Caco-2 (cell line): Measurements from ENCODE around the gene FAM229A. TPM values are rescaled to one million over a fixed set of nuclear protein-coding genes. Genes with fewer than 3 reads are reported as not detected.

Source experiments
- BruUV-seq: library from RNA; stranded (reverse); fragments of 400-500 nt; replicated peaks from 2 replicates; lab custom pipeline; 2021; lab: Mats Ljungman, UMichigan
- CTCF ChIA-PET: fragments of 300-600 bp; sonication (Branson Sonifier 250); formaldehyde crosslinking; loops from one replicate; lab custom pipeline; 2022; ENCODE audit warnings: antibody characterized with exemption; lab: Charles Lee
- POLR2A ChIA-PET: fragments of 300-600 bp; sonication (Branson Sonifier 250); formaldehyde crosslinking; loops from one replicate; lab custom pipeline; 2022; ENCODE audit warnings: antibody characterized with exemption; lab: Charles Lee
- DNase-seq, 2 experiments: peaks; one replicate each; pipeline versions ENCODE4 v3.0.0 to v3.0.0-alpha.2; 2020 to 2022
- H3K27me3 ChIP-seq: replicated peaks from 2 replicates; pipeline ENCODE4 v1.6.0; 2011; ENCODE audit warnings: low read length; ENCODE audit not compliant: control insufficient read depth, insufficient read depth
- H3K36me3 ChIP-seq: 2 replicates; pipeline ENCODE4 v1.5.1; 2011; ENCODE audit warnings: low read length; ENCODE audit not compliant: control insufficient read depth, insufficient read depth
- H3K4me1 ChIP-seq: fragments of 250-450 bp; sonication (Bioruptor Pico); 2 replicates; pipeline ENCODE4 v1.5.1; 2020; ENCODE audit warnings: mild to moderate bottlenecking
- H3K4me3 ChIP-seq: 2 replicates; pipeline ENCODE4 v1.5.1; 2011; ENCODE audit warnings: low read depth, mild to moderate bottlenecking, control low read depth, low read length
- H3K9me3 ChIP-seq: fragments of 250-450 bp; sonication (Bioruptor Pico); 2 replicates; pipeline ENCODE4 v1.5.1; 2020; ENCODE audit warnings: mild to moderate bottlenecking, moderate library complexity
- H3K27ac Mint-ChIP-seq: one replicate; pipeline ENCODE4 v1.8.0; 2022; ENCODE audit warnings: mixed read lengths; ENCODE audit not compliant: unreplicated experiment
- H3K27me3 Mint-ChIP-seq: one replicate; pipeline ENCODE4 v1.8.0; 2022; ENCODE audit warnings: mixed read lengths; ENCODE audit not compliant: insufficient read depth, unreplicated experiment
- H3K36me3 Mint-ChIP-seq: one replicate; pipeline ENCODE4 v1.8.0; 2022; ENCODE audit warnings: mild to moderate bottlenecking, mixed read lengths; ENCODE audit not compliant: insufficient read depth, unreplicated experiment
- H3K4me1 Mint-ChIP-seq: one replicate; pipeline ENCODE4 v1.8.0; 2022; ENCODE audit warnings: low read depth, mixed read lengths; ENCODE audit not compliant: unreplicated experiment
- H3K4me3 Mint-ChIP-seq: one replicate; pipeline ENCODE4 v1.8.0; 2022; ENCODE audit warnings: mild to moderate bottlenecking, moderate library complexity, mixed read lengths; ENCODE audit not compliant: unreplicated experiment
- H3K9me3 Mint-ChIP-seq: one replicate; pipeline ENCODE4 v1.8.0; 2022; ENCODE audit warnings: mixed read lengths; ENCODE audit not compliant: unreplicated experiment
- intact Hi-C: fragments of 100-400 bp; cut with micrococcal nuclease; formaldehyde crosslinking; loops from one replicate; pipeline ENCODE4 v1.10.0; 2022; ENCODE audit not compliant: unreplicated experiment
- total RNA-seq: library from RNA; stranded (reverse); gene quantifications from 2 replicates; pipeline ENCODE4 v1.2.3, GENCODE V29; 2022
- TF ChIP-seq, protein P1 (sequence below), 2 experiments: fragments of 200-600 bp in 1 of 2; IDR thresholded peaks; 1 replicate in 1 of 2; 2 replicates in 1 of 2; pipeline versions ENCODE4 v1.5.1 to v1.8.0; 2011 to 2022; ENCODE audit warnings: antibody characterized with exemption in 1 of 2, control low read depth in 1 of 2, inconsistent platforms in 1 of 2, low read depth in 1 of 2, low read length in 1 of 2, mild to moderate bottlenecking in 1 of 2, moderate library complexity in 1 of 2; ENCODE audit not compliant: insufficient read depth in 1 of 2, severe bottlenecking in 1 of 2, unreplicated experiment in 1 of 2

Gene FAM229A
- total RNA-seq, 1 experiment from 2014 or later = 2.6 TPM

DNA sequence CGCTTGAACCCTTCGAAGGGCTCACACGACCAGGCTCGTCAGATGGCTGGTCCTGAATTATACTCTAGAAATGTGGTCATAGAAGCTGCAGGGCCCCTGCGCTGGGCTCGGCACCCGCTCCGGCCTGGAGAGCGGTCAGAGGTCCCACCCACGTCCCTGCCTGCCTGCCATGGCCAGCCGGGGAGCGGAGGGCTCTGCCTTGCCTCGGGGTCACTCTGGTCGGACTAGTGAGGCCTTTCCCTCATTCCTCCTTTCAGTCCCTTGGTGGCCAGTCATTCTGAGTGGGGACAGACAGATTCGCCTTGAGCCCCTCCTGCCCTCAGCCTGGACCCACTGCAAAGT is 25.7 kb downstream of the FAM229A start:
- H3K27me3 Mint-ChIP-seq = no peaks in the 10 kb centered on the region
- H3K4me1 Mint-ChIP-seq = peaks cover 21% of the 10 kb centered on the region
- intact Hi-C loops = no loop called here
- H3K4me3 Mint-ChIP-seq = peak overlapping the region; percentile 83
- H3K9me3 ChIP-seq = no peaks in the 10 kb centered on the region
- H3K27ac Mint-ChIP-seq = no peak overlapping the region
- peaks cover 22% of the 10 kb centered on the region for H3K4me1 ChIP-seq
- POLR2A ChIA-PET = interaction anchor here (0.5 to 1.7 kb wide), 10 partner anchors 8 to 314 kb away, joined by 3 to 17 read pairs (median 6); partner anchors contain the start of genes BSDC1, HDAC1 and RBBP4
- peak overlapping the region; percentile 79 for H3K4me3 ChIP-seq
- no peaks in the 10 kb centered on the region for H3K9me3 Mint-ChIP-seq
- H3K27me3 ChIP-seq = no peaks in the 10 kb centered on the region
- H3K36me3 Mint-ChIP-seq = peaks cover 51% of the 10 kb centered on the region
- CTCF ChIA-PET = interaction anchor here (0.5 to 0.8 kb wide), 2 partner anchors 15 to 108 kb away, joined by 3 to 9 read pairs; no protein-coding TSS in a partner anchor
- no TSS peak for BruUV-seq
- DNase-seq = no peak
- TF ChIP-seq, protein P1, sequence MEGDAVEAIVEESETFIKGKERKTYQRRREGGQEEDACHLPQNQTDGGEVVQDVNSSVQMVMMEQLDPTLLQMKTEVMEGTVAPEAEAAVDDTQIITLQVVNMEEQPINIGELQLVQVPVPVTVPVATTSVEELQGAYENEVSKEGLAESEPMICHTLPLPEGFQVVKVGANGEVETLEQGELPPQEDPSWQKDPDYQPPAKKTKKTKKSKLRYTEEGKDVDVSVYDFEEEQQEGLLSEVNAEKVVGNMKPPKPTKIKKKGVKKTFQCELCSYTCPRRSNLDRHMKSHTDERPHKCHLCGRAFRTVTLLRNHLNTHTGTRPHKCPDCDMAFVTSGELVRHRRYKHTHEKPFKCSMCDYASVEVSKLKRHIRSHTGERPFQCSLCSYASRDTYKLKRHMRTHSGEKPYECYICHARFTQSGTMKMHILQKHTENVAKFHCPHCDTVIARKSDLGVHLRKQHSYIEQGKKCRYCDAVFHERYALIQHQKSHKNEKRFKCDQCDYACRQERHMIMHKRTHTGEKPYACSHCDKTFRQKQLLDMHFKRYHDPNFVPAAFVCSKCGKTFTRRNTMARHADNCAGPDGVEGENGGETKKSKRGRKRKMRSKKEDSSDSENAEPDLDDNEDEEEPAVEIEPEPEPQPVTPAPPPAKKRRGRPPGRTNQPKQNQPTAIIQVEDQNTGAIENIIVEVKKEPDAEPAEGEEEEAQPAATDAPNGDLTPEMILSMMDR (IDR thresholded peaks at IDR 0.05; ENCODE audit: insufficient read depth in 1 of 2, low read depth in 1 of 2, low read length in 1 of 2, severe bottlenecking in 1 of 2, unreplicated experiment in 1 of 2) = no peak
- 0 out of 2 replicates have a peak, but pooled peaks cover 2% of the 10 kb centered on the region for H3K36me3 ChIP-seq

DNA sequence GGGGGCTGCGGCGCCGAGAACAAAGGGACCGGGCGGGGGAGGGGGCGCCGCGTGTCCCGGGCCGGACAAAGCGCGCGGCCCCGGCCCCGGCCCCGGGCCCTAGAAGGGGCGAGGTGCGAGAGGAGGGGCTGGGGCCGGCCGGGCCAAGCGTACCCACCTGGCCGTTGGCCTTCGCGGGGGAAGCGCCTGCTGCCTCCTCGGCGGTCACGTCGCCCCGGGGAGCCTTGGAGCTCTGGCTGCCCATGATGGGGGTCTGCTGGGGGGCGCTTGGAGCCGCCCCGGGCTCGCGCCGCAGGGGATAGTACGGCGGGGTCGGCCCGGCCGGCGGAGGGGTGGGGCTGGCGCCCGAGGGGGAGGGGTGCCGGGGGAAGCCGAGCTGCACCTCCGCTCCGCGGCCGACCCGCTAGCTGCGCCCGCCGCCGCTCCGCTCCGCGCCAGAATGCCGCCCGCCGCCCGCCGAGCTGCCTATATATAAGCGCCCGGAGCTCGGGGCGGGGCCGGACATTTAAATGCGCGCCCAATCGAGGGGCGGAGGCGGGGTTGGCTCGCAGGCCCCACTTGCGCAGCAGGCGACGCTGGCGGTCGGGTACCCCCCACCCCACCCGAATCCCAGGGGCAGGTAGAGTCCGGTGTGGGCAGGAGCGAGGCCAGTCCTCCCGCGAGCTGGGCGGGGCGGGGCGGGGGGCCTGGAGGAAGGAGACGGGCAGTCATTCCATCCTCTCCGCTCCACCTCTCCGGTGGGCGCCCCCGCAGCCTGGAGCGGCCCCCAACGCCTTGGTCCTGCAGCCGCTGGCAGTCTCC is 26.3 kb downstream of the FAM229A start, which contains the start of gene MARCKSL1:
Gene MARCKSL1, minus strand, starts transcription at position 444 of the 801 bp plus-strand sequence. Its CDS starts 200 bp downstream, at position 244.
- H3K4me1 ChIP-seq = peaks cover 22% of the 10 kb centered on the region
- BruUV-seq = no TSS peak

DNA sequence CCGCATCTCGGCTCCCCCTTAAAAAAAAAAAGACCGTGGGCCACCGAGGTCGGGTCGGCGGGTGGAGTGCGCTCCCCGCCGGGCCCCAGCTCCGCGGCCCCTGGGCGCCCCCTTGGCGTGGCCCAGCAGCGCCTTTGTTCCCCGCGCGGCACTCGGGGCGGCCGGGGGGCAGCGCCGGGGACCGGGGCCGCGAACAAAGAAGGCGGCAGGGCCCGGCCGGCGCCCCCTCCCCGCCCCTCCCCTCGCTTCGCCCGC is 26.8 kb downstream of the FAM229A start:
- no peaks in the 10 kb centered on the region for H3K27me3 Mint-ChIP-seq
- H3K27me3 ChIP-seq = no peaks in the 10 kb centered on the region
- no peak overlapping the region for H3K27ac Mint-ChIP-seq
- peaks cover 21% of the 10 kb centered on the region for H3K4me1 Mint-ChIP-seq
- intact Hi-C loops = no loop called here
- TF ChIP-seq, protein P1 (IDR thresholded peaks at IDR 0.05; ENCODE audit: insufficient read depth in 1 of 2, low read depth in 1 of 2, low read length in 1 of 2, severe bottlenecking in 1 of 2, unreplicated experiment in 1 of 2) = no peak
- no peaks in the 10 kb centered on the region for H3K9me3 ChIP-seq
- POLR2A ChIA-PET = interaction anchor here (0.5 to 1.7 kb wide), 13 partner anchors 10 to 315 kb away, joined by 3 to 17 read pairs (median 6); partner anchors contain the start of genes BSDC1, HDAC1 and RBBP4
- no peak for DNase-seq
- H3K9me3 Mint-ChIP-seq = no peaks in the 10 kb centered on the region
- CTCF ChIA-PET = no interaction called here
- BruUV-seq = no TSS peak
- peaks cover 22% of the 10 kb centered on the region for H3K4me1 ChIP-seq
- H3K4me3 Mint-ChIP-seq = peak overlapping the region; percentile 83
- peaks cover 62% of the 10 kb centered on the region for H3K36me3 Mint-ChIP-seq
- H3K4me3 ChIP-seq = peak overlapping the region; percentile 79
- H3K36me3 ChIP-seq = peaks cover 2% of the 10 kb centered on the region; the same call in 1 of the 2 replicates

More for the DNA sequence above, 26.3 kb downstream of the FAM229A start, which contains the start of gene MARCKSL1:
- DNase-seq = peak; percentile 70 to 84
- intact Hi-C loops = no loop called here
- peak within 1 kb of the TSS; percentile 83 for H3K4me3 Mint-ChIP-seq
- H3K27ac Mint-ChIP-seq = peak within 1 kb of the TSS; percentile 59
- H3K4me1 Mint-ChIP-seq = peaks cover 21% of the 10 kb centered on the region
- H3K36me3 ChIP-seq = 0 out of 2 replicates have a peak, but pooled peaks cover 2% of the 10 kb centered on the region
- ChIA-PET POLR2A (interaction anchor here (0.5 to 1.7 kb wide), 15 partner anchors 9 to 315 kb away, joined by 3 to 17 read pairs (median 6); partner anchors contain the start of genes BSDC1, HDAC1 and RBBP4), CTCF (interaction anchor here (0.5 to 0.8 kb wide), 2 partner anchors 14 to 107 kb away, joined by 3 to 9 read pairs; no protein-coding TSS in a partner anchor)
- H3K36me3 Mint-ChIP-seq = peaks cover 57% of the 10 kb centered on the region
- no peaks in the 10 kb centered on the region for H3K27me3 ChIP-seq
- no peaks in the 10 kb centered on the region for H3K27me3 Mint-ChIP-seq
- H3K9me3 Mint-ChIP-seq = no peaks in the 10 kb centered on the region
- no peaks in the 10 kb centered on the region for H3K9me3 ChIP-seq
- peak within 1 kb of the TSS; percentile 79 for H3K4me3 ChIP-seq
- TF ChIP-seq, protein P1 (IDR thresholded peaks at IDR 0.05; ENCODE audit: insufficient read depth in 1 of 2, low read depth in 1 of 2, low read length in 1 of 2, severe bottlenecking in 1 of 2, unreplicated experiment in 1 of 2) = no peak
